ENCODE measurements around the gene HSD17B10. TPM values are rescaled to one million over a fixed set of nuclear protein-coding genes. Genes with fewer than 3 reads are reported as not detected.
"Not testable (repeated sequence)": the region's sequence is repeated elsewhere in the genome, so short reads cannot be mapped to it uniquely, and the experiment has no call there.

Gene HSD17B10
- total and polyA plus RNA-seq, 2 donors (not counting 1 experiment from before 2014, with no cell fraction given), result 49.7 to 66.5 TPM

DNA sequence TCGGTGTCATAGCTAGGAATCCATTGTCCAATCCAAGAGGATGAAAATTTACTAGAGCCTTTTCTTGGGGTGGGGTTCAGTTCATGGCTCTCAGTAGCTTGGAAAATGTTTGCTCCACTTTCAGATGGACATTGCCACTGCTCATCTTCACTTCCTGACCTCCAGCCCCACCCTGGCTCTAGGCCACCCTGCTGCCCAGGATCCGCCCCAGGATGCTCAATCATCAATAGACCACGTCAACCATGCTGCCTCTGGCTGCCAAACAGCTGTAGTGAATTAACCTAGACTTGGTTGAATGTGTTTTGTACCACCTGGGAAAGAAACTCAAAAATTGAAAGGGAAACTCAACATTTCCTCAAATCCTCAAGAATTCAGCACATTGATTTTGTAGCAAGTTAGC is 37.2 kb upstream of the HSD17B10 start:
- WGBS (ENCODE audit: insufficient coverage), result no CpG with 5 or more reads among the region's 3 CpGs
- no peak overlapping the region for H2AFZ ChIP-seq (ENCODE audit: insufficient read depth, low read depth, low read length, poor library complexity, severe bottlenecking)
- POLR2A ChIA-PET, result no interaction called here

DNA sequence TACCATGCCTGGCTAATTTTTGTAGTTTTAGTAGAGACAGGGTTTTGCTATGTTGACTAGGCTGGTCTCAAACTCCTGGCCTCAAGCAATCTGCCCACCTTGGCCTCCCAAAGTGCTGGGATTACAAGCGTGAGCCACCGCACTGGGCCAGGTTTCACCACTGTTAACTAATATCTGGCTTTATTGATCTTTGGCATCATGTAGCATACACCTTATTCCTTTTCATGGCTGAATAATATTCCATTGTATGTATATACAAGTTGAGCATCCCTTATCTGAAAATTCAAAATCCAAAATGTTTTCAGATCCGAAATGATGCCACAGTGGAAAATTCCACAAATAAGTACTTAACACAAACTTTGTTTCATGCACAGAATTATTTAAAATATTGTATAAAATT is 34.5 kb upstream of the HSD17B10 start:
- H3K27ac ChIP-seq (ENCODE audit: low read length in 2 of 2); H3K27me3 ChIP-seq (replicated peaks in 1 of 4; ENCODE audit: control extremely low read depth in 1 of 4, control insufficient read depth in 3 of 4, insufficient read depth in 4 of 4, low read length in 3 of 4); H3K4me3 ChIP-seq (ENCODE audit: control extremely low read depth in 1 of 5, extremely low read depth in 1 of 5, insufficient read depth in 1 of 5, low read depth in 2 of 5, low read length in 4 of 5); H2AFZ ChIP-seq (ENCODE audit: insufficient read depth, low read depth, low read length, poor library complexity, severe bottlenecking); ATAC-seq (ENCODE audit: low read depth); CTCF ChIA-PET; H3K79me2 ChIP-seq (ENCODE audit: control insufficient read depth, insufficient read depth, low read length); DNase-seq; H3K9me3 ChIP-seq (ENCODE audit: control extremely low read depth in 1 of 3, control insufficient read depth in 2 of 3, insufficient read depth in 1 of 3, low read length in 2 of 3); H3K4me2 ChIP-seq (replicated peaks; ENCODE audit: low read depth, low read length, poor library complexity, severe bottlenecking); H3K4me1 ChIP-seq (ENCODE audit: control insufficient read depth in 2 of 2, insufficient read depth in 2 of 2, low read length in 2 of 2); H3K9ac ChIP-seq (ENCODE audit: low read length); H4K20me1 ChIP-seq (ENCODE audit: control insufficient read depth, insufficient read depth, low read length, poor library complexity, severe bottlenecking); H3K4me1 Mint-ChIP-seq; H3K27me3 Mint-ChIP-seq; H3K27ac Mint-ChIP-seq; H3K9me3 Mint-ChIP-seq (ENCODE audit: insufficient read depth); H3K36me3 ChIP-seq (replicated peaks in 1 of 2; ENCODE audit: control extremely low read depth in 1 of 2, control insufficient read depth in 1 of 2, extremely low read depth in 1 of 2, insufficient read depth in 2 of 2, low read length in 1 of 2); H3K4me3 Mint-ChIP-seq; intact Hi-C loops (cut with micrococcal nuclease): not testable (repeated sequence)
- POLR2A ChIA-PET, result interaction anchor here (0.7 kb wide), 1 partner anchor 148 kb away, joined by 3 read pairs; no protein-coding TSS in a partner anchor
- no CpG with 5 or more reads among the region's 3 CpGs for WGBS (ENCODE audit: insufficient coverage)

More for the DNA sequence above, 37.2 kb upstream of the HSD17B10 start:
- Histone ChIP-seq H3K4me2 (replicated peaks; ENCODE audit: low read depth, low read length, poor library complexity, severe bottlenecking) (no peak overlapping the region), H3K79me2 (ENCODE audit: control insufficient read depth, insufficient read depth, low read length) (no peaks in the 10 kb centered on the region), H4K20me1 (ENCODE audit: control insufficient read depth, insufficient read depth, low read length, poor library complexity, severe bottlenecking) (no peaks in the 10 kb centered on the region), H3K4me3 (ENCODE audit: control extremely low read depth in 1 of 5, extremely low read depth in 1 of 5, insufficient read depth in 1 of 5, low read depth in 2 of 5, low read length in 4 of 5) (no peak overlapping the region), H3K9me3 (ENCODE audit: control extremely low read depth in 1 of 3, control insufficient read depth in 2 of 3, insufficient read depth in 1 of 3, low read length in 2 of 3) (no peaks in the 10 kb centered on the region), H3K36me3 (replicated peaks in 1 of 2; ENCODE audit: control extremely low read depth in 1 of 2, control insufficient read depth in 1 of 2, extremely low read depth in 1 of 2, insufficient read depth in 2 of 2, low read length in 1 of 2) (no peaks in the 10 kb centered on the region), H3K9ac (ENCODE audit: low read length) (no peak overlapping the region), H3K27me3 (replicated peaks in 1 of 4; ENCODE audit: control extremely low read depth in 1 of 4, control insufficient read depth in 3 of 4, insufficient read depth in 4 of 4, low read length in 3 of 4) (no peaks in the 10 kb centered on the region), H3K4me1 (ENCODE audit: control insufficient read depth in 2 of 2, insufficient read depth in 2 of 2, low read length in 2 of 2) (no peaks in the 10 kb centered on the region), H3K27ac (ENCODE audit: low read length in 2 of 2) (no peak overlapping the region)
- ATAC-seq (ENCODE audit: low read depth) (no peak), DNase-seq (no peak)
- intact Hi-C loops (cut with micrococcal nuclease), result no loop called here
- Mint-ChIP-seq H3K4me1 (peaks cover 4% of the 10 kb centered on the region), H3K27me3 (peaks cover 3% of the 10 kb centered on the region), H3K4me3 (no peak overlapping the region), H3K9me3 (ENCODE audit: insufficient read depth) (no peaks in the 10 kb centered on the region), H3K27ac (no peak overlapping the region)
- TF ChIP-seq EZH2 (IDR thresholded peaks at IDR 0.05; ENCODE audit: borderline replicate concordance, insufficient read depth, low read depth, low read length, poor library complexity, severe bottlenecking), result no peak
- TF ChIP-seq, protein P1, sequence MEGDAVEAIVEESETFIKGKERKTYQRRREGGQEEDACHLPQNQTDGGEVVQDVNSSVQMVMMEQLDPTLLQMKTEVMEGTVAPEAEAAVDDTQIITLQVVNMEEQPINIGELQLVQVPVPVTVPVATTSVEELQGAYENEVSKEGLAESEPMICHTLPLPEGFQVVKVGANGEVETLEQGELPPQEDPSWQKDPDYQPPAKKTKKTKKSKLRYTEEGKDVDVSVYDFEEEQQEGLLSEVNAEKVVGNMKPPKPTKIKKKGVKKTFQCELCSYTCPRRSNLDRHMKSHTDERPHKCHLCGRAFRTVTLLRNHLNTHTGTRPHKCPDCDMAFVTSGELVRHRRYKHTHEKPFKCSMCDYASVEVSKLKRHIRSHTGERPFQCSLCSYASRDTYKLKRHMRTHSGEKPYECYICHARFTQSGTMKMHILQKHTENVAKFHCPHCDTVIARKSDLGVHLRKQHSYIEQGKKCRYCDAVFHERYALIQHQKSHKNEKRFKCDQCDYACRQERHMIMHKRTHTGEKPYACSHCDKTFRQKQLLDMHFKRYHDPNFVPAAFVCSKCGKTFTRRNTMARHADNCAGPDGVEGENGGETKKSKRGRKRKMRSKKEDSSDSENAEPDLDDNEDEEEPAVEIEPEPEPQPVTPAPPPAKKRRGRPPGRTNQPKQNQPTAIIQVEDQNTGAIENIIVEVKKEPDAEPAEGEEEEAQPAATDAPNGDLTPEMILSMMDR (IDR thresholded peaks at IDR 0.05), result no peak
- CTCF ChIA-PET, result interaction anchor here (1.0 kb wide), 1 partner anchor 15 kb away, joined by 4 read pairs; no protein-coding TSS in a partner anchor
